ENCODE measurements around the gene HACD2. TPM values are rescaled to one million over a fixed set of nuclear protein-coding genes. Genes with fewer than 3 reads are reported as not detected.

Gene HACD2
- polyA plus RNA-seq, 2 of the 4 experiments (the other 2 are of a cell fraction) = 41.8 to 97.7 TPM

DNA sequence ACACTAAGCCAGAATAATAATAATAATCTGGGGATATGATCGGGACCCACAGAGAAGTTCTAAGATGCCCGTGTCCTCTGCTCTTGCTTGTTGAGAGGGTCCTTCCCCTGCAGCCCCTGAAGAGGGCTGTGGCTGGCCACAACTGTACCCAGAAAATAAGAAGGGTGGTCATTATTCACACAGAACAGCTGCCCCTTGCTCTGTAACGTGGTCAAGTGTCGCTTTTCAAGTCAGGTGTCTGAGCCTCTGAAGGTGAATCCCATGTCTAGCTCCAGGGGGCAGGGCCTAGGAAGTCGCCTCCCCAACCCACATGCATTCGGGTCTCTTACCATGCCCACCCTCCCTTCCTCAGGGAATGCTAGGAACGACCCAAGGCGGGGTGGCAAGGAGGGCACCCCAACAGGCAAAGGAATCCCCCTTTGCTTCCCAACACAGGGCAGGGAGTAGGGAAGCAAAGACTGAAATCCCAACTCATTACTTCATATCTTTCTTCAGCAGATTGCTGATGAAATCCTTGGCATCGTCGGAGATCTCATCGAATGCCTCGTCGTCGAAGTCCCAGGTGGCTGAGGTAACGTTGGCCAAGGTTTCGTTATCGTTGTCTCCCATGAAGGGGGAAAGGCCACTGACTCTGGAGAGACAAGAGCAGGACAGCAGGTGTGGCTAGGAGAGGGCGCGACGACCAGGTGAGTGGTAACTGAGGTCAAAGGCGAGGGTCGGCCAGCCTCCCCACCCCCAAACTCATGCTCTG lies 44.3 kb upstream of the HACD2 start:
- no peak for FAIRE-seq
- 94% methylated on average over 20 of the region's 22 CpGs for WGBS (ENCODE audit: missing lambda C conversion rate)
- ChIA-PET POLR2A (no interaction called here), CTCF (interaction anchor here (1.0 to 4.6 kb wide), 5 partner anchors 10 to 404 kb away, joined by 3 to 20 read pairs (median 4); partner anchors contain the start of gene KALRN)
- TF ChIP-seq ZFP36 (IDR thresholded peaks at IDR 0.05; ENCODE audit: borderline replicate concordance, partially characterized antibody) (no peak), CBX8 (IDR thresholded peaks at IDR 0.05) (no peak), BHLHE40 (IDR thresholded peaks at IDR 0.05; ENCODE audit: low read depth, low read length) (no peak), ESRRA (IDR thresholded peaks at IDR 0.05; ENCODE audit: borderline replicate concordance, low read length) (no peak), HDAC2 (IDR thresholded peaks at IDR 0.05) (no peak), KDM5A (IDR thresholded peaks at IDR 0.05) (no peak), JUN (IDR thresholded peaks at IDR 0.05) (no peak), EHMT2 (IDR thresholded peaks at IDR 0.05; ENCODE audit: low read depth) (no peak), SREBF2 (IDR thresholded peaks at IDR 0.05) (no peak), NR3C1 (IDR thresholded peaks at IDR 0.05) (no peak), CHD2 (IDR thresholded peaks at IDR 0.05; ENCODE audit: low read length, partially characterized antibody) (no peak), RARB (CRISPR knock-in tag; IDR thresholded peaks at IDR 0.05) (no peak), MAZ (IDR thresholded peaks at IDR 0.05; ENCODE audit: borderline replicate concordance, low read depth, low read length) (no peak), NFE2L2 (conservative IDR thresholded peaks at IDR 0.05; ENCODE audit: low read length) (no peak), E2F6 (IDR thresholded peaks at IDR 0.05; ENCODE audit: borderline replicate concordance, low read depth) (no peak)
- TF ChIP-seq, protein P1, sequence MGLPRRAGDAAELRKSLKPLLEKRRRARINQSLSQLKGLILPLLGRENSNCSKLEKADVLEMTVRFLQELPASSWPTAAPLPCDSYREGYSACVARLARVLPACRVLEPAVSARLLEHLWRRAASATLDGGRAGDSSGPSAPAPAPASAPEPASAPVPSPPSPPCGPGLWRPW (IDR thresholded peaks at IDR 0.05) = no peak
- H3K4me2 ChIP-seq = no peak overlapping the region
- peaks cover 13% of the 10 kb centered on the region for H3K4me1 ChIP-seq
- no peak for ATAC-seq
- no peaks in the 10 kb centered on the region for H3K9me3 ChIP-seq
- H3K4me3 ChIP-seq = no peak overlapping the region
- DNase-seq (ENCODE audit: low read depth in 1 of 2, low spot score in 1 of 2) = no peak
- H3K27ac ChIP-seq = no peak overlapping the region

GRCh38 chr3:123627673-123628670 lies 43.1 kb upstream of the HACD2 start:
- 92% methylated on average over 6 of the region's 6 CpGs for WGBS (ENCODE audit: missing lambda C conversion rate)
- CTCF ChIA-PET = interaction anchor here (1.0 to 4.6 kb wide), 5 partner anchors 8 to 405 kb away, joined by 3 to 20 read pairs (median 4); partner anchors contain the start of gene KALRN
- no peak for ATAC-seq
- DNase-seq (ENCODE audit: low read depth in 1 of 2, low spot score in 1 of 2) = no peak
- no peak overlapping the region for H3K4me3 ChIP-seq
- TF ChIP-seq KDM1A (IDR thresholded peaks at IDR 0.05; ENCODE audit: low read depth) (no peak), HDAC2 (IDR thresholded peaks at IDR 0.05) (no peak), JUNB (IDR thresholded peaks at IDR 0.05) (no peak), MAFK (IDR thresholded peaks at IDR 0.05; ENCODE audit: partially characterized antibody) (no peak), HEYL (CRISPR knock-in tag; IDR thresholded peaks at IDR 0.05) (no peak), ELK1 (IDR thresholded peaks at IDR 0.05; ENCODE audit: low read depth, low read length) (no peak), FOSL2 (IDR thresholded peaks at IDR 0.05) (no peak), FOSL2 (CRISPR knock-in tag; IDR thresholded peaks at IDR 0.05) (no peak), EHMT2 (IDR thresholded peaks at IDR 0.05; ENCODE audit: low read depth) (no peak), RAD21 (conservative IDR thresholded peaks at IDR 0.05 in 1 of 2, IDR thresholded peaks at IDR 0.05 in 1 of 2) (no peak), ZC3H11A (IDR thresholded peaks at IDR 0.05) (no peak), ZNF302 (CRISPR knock-in tag; IDR thresholded peaks at IDR 0.05) (no peak), CBX8 (IDR thresholded peaks at IDR 0.05) (no peak), USF2 (IDR thresholded peaks at IDR 0.05) (no peak), POLR2AphosphoS2 (conservative IDR thresholded peaks at IDR 0.05; ENCODE audit: low read length) (no peak), CHD2 (IDR thresholded peaks at IDR 0.05; ENCODE audit: low read length, partially characterized antibody) (no peak)
- POLR2A ChIA-PET = no interaction called here
- H3K27ac ChIP-seq = no peak overlapping the region
- no peaks in the 10 kb centered on the region for H3K9me3 ChIP-seq
- H3K4me1 ChIP-seq = peaks cover 14% of the 10 kb centered on the region
- H3K4me2 ChIP-seq = no peak overlapping the region
- no peak for FAIRE-seq

Measured in A549 (cell line).